Endometrial microvascular endothelial cells (primary cell): ENCODE data around the gene PSG7. TPM values are rescaled to one million over a fixed set of nuclear protein-coding genes. Genes with fewer than 3 reads are reported as not detected.
"Not testable (repeated sequence)": the region's sequence is repeated elsewhere in the genome, so short reads cannot be mapped to it uniquely, and the experiment has no call there.

Experiments
- in situ Hi-C: cut with HindIII; loops from 2 replicates; pipeline ENCODE4 v1.10.0; 2017; ENCODE audit warnings: low sequenced_read_pairs, low pct_unique_long_range_greater_than_20kb; ENCODE audit errors: inconsistent ontology term
- total RNA-seq: library from RNA; depleted of rRNA; stranded (reverse); fragments of >200 nt; gene quantifications from one replicate; pipeline ENCODE4 v1.2.3, GENCODE V29; 2015; ENCODE audit errors: inconsistent ontology term

Gene PSG7
- total RNA-seq, 1 donor from 2014 or later, result not detected

DNA sequence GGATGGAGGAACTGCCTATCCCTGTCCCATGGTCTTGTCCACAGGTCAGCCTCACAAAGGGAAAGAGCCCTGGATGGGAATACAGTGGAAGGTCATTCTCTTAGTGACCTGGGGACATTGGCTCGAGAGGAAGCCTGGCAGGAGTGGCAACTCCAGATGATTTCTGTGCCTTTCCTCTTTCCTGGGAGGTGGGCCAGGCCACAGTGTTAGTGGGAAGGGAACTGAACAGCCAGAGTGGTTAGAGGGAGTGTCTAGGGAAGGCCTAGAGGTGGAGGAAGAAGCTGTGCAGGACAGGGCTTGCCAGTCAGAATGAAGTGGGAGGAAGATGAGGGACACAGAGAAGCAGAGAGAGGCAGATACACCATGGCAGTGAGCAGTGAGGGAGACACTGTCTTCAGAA, 61.1 kb downstream of the PSG7 start:
- in situ Hi-C loops, result not testable (repeated sequence)

DNA sequence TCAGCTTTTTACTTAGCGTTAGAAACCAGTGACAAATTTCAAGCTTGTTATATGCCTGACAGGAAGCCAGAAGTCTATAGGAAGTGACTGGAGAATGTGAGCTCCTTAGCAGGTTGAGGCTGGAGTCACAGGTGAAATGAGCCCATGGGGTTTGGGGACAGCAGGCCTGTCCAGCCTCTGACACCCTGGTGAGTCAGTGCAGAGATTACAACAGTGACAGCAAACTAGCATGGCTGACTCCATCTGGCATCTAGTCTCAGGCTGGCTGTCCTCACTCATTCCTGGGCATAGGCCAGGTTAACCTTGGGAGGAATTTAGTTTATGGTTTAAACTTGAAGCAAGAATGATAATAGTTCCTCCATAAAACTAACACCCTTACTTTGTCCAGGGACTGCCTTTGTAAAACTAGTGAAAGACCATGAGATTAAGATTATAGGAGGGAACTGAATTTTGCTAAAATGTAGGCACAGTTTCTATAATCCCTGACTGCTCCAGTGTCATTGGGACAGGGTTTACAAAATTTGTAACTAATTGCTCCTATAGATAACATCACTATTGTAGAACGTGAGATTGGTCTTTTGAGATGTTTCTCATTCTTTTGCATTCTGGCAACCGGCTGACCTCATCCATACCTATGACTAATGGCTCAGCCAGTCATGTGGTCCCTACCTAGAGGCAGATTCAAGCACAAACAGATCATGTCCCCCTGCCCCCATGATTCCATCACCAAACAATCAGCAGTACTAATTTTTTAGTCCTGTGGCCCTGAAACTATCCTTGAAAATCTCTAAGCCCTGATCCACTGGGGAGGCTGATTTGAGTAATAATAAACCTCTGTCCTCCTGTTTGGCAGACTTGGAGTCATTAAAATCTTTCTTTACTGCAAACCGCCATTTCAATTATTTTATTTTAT, 61.9 kb downstream of the PSG7 start:
- in situ Hi-C loops, result not testable (repeated sequence)

DNA sequence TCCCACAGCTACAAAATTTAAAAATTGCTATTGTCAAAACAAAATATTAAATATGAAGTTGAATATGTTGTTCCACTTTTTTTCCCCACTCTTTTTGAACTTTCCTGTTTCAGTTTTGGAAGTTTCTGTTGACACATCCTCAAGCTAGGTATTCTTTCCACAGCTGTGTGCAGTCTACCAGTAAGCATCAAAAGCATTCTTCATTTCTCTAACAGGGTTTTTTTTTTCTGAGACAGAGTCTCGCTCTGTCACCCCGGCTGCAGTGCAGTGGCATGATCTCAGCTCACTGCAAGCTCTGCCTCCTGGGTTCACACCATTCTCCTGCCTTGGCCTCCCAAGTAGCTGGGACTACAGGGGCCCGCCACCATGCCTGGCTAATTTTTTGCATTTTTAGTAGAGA, 62.9 kb downstream of the PSG7 start:
- in situ Hi-C loops, result not testable (repeated sequence)

Other genes with a start within 250 kb of the PSG7 start
- 0.28 TPM for gene PSG3, start 196.7 kb downstream of the PSG7 start, total RNA-seq
- not detected for gene PSG8, start 171.5 kb downstream of the PSG7 start, total RNA-seq
- 1.4 TPM for gene PSG1, start 57.5 kb downstream of the PSG7 start, total RNA-seq
- not detected for gene PSG6, start 19.3 kb downstream of the PSG7 start, total RNA-seq
- gene PSG11, start 89.3 kb upstream of the PSG7 start, total RNA-seq, result not detected
- not detected for gene PSG2, start 145.5 kb upstream of the PSG7 start, total RNA-seq
- gene PSG5, start 249.3 kb upstream of the PSG7 start, total RNA-seq, result 1.4 TPM